ENCODE results near the gene DMWD.
"Not testable (repeated sequence)": the region's sequence is repeated elsewhere in the genome, so short reads cannot be mapped to it uniquely, and the experiment has no call there.

The DMWD gene

DNA sequence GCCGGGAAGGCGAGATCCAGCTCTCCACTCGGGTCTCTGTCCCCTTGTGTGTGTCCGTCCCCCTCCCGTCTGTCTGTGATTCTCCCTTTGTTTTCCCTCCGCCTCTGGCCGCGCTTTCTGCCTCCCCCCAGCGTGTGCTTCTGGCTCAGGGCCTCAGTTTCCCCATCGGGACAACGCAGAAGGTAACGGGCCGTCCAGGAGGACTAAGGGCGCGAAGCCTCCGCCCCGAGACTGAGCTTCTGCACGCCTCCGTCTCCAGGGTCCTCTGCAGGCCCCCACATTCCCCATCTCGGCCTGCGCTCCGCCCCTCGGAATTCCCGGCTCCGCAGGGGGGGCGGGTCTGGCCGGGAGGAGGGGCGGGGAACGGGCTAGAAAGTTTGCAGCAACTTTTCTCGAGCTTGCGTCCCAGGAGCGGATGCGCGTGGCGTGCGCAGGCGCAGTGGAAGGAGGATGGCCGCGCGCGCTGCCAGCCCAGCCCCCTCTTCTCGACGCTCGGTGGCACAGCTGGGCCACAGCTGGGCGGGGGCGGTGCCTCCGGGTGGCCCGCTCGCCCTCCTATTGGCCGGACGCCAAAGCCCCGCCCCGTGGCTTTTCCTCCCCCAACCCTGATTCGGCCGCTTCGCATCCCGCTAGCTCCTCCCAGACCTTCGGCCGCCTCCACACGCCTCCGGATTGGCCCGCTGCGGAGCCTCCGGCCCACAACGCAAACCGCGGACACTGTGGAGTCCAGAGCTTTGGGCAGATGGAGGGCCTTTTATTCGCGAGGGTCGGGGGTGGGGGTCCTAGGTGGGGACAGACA, 23.5 kb downstream of the DMWD start, which contains the start of gene SIX5:
SIX5 (minus strand) TSS at position 269 of the 799 bp plus-strand sequence. CDS start 408 bp downstream, outside the sequence.
- DNase-seq, result peak; percentile 93

DNA sequence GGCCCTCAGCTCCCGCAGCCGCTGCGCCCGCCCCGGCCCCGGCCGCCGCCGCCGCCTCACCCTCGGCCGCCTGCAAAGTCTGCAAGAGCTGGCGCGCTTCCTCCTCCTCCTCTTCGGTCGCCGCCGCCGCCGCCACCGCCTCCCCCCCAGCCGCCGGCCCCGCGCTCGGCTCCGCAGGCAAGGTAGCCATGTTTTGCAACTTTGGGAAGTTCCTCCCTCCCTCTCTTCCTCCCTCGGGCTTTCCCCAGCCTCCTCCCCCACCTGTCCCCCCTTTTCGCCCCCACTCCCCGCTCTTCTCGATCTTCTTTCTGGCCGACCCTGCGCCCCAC, 24.0 kb downstream of the DMWD start:
- DNase-seq, result peak; percentile 28

DNA sequence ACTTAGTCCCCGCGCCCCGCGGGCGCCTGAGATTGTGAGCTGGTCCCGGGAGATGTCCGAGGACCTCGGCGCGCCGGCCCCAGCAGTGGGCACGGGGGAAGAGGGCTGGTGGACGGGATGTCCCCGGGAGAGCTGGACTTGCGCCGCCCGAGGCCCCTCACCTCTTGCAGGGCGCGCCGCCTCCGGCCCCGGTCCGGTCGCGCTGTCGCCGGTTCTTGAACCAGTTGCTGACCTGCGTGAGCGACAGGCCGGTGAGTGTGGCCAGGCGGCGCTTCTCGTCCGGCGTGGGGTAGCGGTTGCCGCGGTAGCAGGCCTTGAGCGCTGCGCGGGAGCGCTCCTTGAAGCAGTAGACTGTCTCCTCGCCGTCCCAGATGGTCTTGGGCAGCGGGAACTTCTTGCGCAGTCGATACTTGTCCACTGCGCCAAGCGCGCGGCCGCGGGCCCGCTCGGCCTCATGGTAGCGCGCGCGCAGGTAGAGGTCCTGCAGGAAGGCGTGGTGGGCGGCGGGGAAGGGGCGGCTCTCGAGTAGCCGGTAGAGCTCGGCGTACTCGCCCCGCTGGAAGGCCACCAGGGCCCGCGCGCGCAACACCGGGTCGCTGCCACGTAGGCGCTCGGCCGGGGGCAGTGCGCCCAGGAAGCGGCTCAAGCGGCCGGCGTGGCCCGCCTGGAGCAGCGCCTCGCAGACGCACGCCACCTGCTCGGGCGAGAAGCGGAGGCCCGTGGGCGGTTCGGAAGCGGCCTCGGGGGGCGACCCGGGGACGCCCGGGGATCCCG, 24.6 kb downstream of the DMWD start:
- no peak for DNase-seq

GRCh38 chr19:45767410-45767880, 25.2 kb downstream of the DMWD start:
- no peak for DNase-seq

- DNase-seq, result no peak
Observed at GRCh38 chr19:45766869-45767346, 25.7 kb downstream of the DMWD start.

- DNase-seq, result no peak
Observed at GRCh38 chr19:45766296-45766868, 26.3 kb downstream of the DMWD start.

GRCh38 chr19:45765702-45766295, 26.8 kb downstream of the DMWD start:
- no peak for DNase-seq

DNA sequence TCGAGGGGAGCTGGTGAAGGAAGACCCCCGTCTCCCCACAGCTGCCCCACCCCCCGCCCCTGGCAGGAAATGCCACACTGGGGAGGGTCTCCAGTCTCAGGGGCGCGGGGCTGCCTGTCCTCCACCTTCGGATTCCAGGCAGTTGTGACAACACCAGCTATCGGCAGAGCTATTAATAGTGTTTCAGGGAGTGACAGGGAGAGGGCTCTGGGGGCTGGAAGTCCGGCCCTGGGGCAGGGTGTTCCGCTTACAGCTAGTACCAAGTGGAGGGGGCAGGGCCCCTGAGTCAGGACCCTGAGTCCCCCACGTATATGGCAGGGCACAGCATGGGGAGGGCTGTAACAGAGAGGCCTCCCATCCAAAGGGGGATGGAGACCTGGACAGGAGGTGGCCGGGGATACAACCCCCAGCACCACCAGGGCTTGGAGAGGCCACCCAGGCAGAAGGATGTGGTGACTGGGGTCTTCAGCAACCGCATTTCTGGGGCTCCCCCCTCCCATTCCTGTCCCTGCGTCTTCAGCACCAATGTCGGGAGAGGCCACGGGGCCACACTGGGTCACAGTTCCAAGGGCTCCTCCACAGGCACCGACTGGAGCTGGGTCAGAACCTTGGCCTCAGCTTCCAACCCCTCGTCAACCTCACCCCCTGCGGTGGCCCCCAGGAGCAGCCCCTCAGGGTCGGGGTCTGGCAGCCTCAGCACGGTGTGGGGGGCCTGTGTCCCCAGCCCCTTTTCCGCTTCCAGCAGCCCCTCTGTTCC, 27.5 kb downstream of the DMWD start:
- no peak for DNase-seq

- DNase-seq, result no peak
Observed at GRCh38 chr19:45764475-45764874, 28.2 kb downstream of the DMWD start.

DNA sequence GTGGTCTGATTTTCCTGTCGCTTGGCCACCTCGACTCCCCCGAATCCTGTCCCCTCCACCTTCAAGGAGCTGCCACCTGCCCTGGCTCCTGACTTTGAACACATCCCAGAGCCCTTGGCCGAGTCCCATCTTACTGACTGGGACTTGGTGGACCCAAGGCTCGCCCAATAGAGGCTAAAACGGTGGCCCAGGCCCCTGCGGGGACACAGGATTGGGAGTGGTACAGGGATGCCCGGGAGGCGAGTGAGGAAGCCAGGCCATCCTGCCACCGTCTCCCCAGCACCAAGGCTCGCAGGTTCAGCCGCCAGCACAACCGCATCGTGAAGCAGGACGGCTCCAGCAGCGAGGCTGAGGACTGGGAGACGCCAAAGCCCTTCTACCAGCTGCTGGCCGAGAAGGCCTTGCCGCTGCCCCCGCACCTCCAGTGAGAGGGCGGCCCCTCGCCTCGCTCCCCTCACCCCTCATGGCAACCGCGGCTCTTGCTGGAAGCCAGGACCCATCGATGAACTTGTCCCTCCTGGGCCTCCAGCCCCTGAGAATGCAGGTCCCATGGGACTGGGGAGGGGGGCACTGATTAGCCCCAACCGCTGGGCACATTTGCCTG, 28.9 kb downstream of the DMWD start:
- no peak for DNase-seq

GRCh38 chr19:45762870-45763631, 29.6 kb downstream of the DMWD start:
- no peak for DNase-seq

DNA sequence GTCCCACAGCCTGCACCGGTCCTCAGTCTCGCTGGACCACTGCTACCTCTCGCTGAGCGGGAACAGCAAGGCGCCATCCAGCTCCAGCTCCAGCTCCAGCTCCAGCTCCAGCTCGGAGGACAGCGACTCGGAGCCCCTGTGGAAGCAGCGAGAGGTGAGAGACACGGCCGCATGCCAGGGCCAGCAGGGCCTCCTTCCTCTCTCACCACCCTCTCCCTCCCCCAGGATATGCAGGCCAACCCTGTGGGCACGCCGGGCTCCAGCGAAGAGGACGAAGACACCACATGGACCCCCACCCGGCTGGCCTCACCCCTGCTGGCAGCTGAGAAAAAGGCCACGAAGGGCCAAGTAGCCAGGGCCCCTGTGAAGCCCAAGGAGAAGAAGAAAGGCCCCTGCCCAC, 30.9 kb downstream of the DMWD start:
- DNase-seq, result no peak

GRCh38 chr19:45758921-45759320, 33.7 kb downstream of the DMWD start:
- DNase-seq, result no peak

- no peak for DNase-seq
Observed at GRCh38 chr19:45757695-45758094, 35.0 kb downstream of the DMWD start.

GRCh38 chr19:45754323-45754722, 38.3 kb downstream of the DMWD start:
- DNase-seq, result no peak

DNA sequence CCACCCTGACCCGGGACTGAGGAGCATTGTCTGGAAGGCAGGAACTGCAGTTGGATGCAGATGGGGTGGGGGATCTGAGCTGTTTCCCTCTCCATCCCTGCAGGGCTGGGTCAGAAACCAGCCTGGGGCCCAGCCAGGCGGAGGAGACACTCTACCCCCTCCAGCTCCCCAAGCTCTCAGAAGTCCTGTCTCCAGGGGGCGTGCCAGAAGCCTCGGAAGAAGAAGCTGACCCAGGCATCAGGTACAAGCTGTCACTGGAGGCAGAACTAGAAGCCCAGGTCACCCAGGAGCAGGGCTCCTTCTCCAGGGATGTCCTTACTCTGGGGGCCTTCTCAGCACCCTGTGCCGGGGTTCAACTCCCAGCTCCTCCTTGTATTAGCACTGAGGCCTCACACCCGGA, 39.1 kb downstream of the DMWD start:
- no peak for DNase-seq

GRCh38 chr19:45752639-45753038, 40.0 kb downstream of the DMWD start:
- DNase-seq, result no peak

GRCh38 chr19:45751483-45751882, 41.2 kb downstream of the DMWD start:
- not testable (repeated sequence) for DNase-seq

- DNase-seq, result no peak
Observed at GRCh38 chr19:45747513-45747912, 45.1 kb downstream of the DMWD start.

- no peak for DNase-seq
Observed at GRCh38 chr19:45746866-45747265, 45.8 kb downstream of the DMWD start.

DNA sequence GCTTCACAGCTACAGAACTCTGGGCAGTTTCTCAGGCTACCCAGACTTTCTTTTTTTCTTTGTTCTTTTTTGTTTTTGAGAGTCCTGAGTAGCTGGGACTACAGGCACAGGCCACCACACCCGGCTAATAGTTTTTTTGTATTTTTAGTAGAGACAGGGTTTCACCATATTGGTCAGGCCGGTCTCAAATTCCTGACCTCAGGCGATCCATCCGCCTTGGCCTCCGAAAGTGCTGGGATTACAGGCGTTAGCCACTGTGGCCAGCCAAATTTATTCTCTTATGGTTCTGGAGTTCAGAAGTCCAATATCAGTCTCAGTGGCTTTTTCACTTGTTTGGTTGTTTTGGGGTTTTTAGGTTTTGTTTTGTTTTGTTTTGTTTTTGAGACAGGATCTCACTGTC, 47.0 kb downstream of the DMWD start:
- DNase-seq, result no peak

Measured in activated CD4-positive, alpha-beta T cell treated with anti-CD3 and anti-CD28 coated beads, Interleukin-2, amount 50 U/mL, for 1 hour (primary cell).